Mesenchymal stem cell (in vitro differentiated cells and primary cell): ENCODE results near the gene TIMP2.

Experiments
- DNase-seq: peaks from one replicate; pipeline ENCODE4 v3.0.0-alpha.2; 2013
- H2AFZ ChIP-seq: one replicate; pipeline ENCODE4 v1.6.1; 2013; ENCODE audit warnings: low read depth, mild to moderate bottlenecking, control low read depth, inconsistent platforms, low read length, moderate library complexity
- H2AK5ac ChIP-seq: 2 replicates; pipeline ENCODE4 v1.6.1; 2013; ENCODE audit warnings: low read length, moderate library complexity, mild to moderate bottlenecking, inconsistent platforms; ENCODE audit not compliant: severe bottlenecking
- H2BK120ac ChIP-seq: one replicate; pipeline ENCODE4 v1.6.1; 2013; ENCODE audit warnings: low read depth, mild to moderate bottlenecking, inconsistent platforms, low read length, moderate library complexity
- H2BK12ac ChIP-seq, 2 experiments: one replicate each; pipeline ENCODE4 v1.6.1; 2013; ENCODE audit warnings: inconsistent platforms in 2 of 2, low read length in 2 of 2, mild to moderate bottlenecking in 2 of 2, moderate library complexity in 2 of 2, control low read depth in 1 of 2
- H2BK15ac ChIP-seq: one replicate; pipeline ENCODE4 v1.6.1; 2013; ENCODE audit warnings: mild to moderate bottlenecking, low read depth, inconsistent platforms; ENCODE audit not compliant: poor library complexity, severe bottlenecking
- H2BK5ac ChIP-seq: 2 replicates; pipeline ENCODE4 v1.6.1; 2013; ENCODE audit warnings: low read depth, mild to moderate bottlenecking, low read length, control low read depth, inconsistent platforms; ENCODE audit not compliant: poor library complexity, severe bottlenecking
- H3K14ac ChIP-seq, 2 experiments: one replicate each; pipeline ENCODE4 v1.6.1; 2013; ENCODE audit warnings: inconsistent platforms in 2 of 2, low read length in 2 of 2, control low read depth in 1 of 2, mild to moderate bottlenecking in 1 of 2, moderate library complexity in 1 of 2
- H3K18ac ChIP-seq, 2 experiments: one replicate each; pipeline ENCODE4 v1.6.1; 2013; ENCODE audit warnings: inconsistent platforms in 2 of 2, low read length in 2 of 2, control low read depth in 1 of 2, low read depth in 1 of 2, mild to moderate bottlenecking in 1 of 2
- H3K23ac ChIP-seq, 2 experiments: one replicate each; pipeline ENCODE4 v1.6.1; 2013; ENCODE audit warnings: inconsistent platforms in 2 of 2, low read length in 2 of 2, mild to moderate bottlenecking in 2 of 2, moderate library complexity in 2 of 2, control low read depth in 1 of 2
- H3K27ac ChIP-seq: 2 replicates; pipeline ENCODE4 v1.5.1; 2013; ENCODE audit warnings: mild to moderate bottlenecking, moderate library complexity, low read length, control low read depth, inconsistent platforms; ENCODE audit not compliant: poor library complexity, severe bottlenecking
- H3K27me3 ChIP-seq, 2 experiments: 2 replicates each; pipeline versions ENCODE4 v1.6.1 to v1.7.0; 2013; ENCODE audit warnings: low read length in 2 of 2, mild to moderate bottlenecking in 2 of 2, moderate library complexity in 2 of 2, control low read depth in 1 of 2, inconsistent platforms in 1 of 2; ENCODE audit not compliant: control insufficient read depth in 1 of 2, insufficient read depth in 1 of 2
- H3K36me3 ChIP-seq, 2 experiments: 2 replicates each; pipeline versions ENCODE4 v1.6.1 to v1.7.0; 2013; ENCODE audit warnings: low read length in 2 of 2, control low read depth in 1 of 2, inconsistent platforms in 1 of 2, low read depth in 1 of 2, mild to moderate bottlenecking in 1 of 2; ENCODE audit not compliant: insufficient read depth in 2 of 2, control insufficient read depth in 1 of 2
- H3K4ac ChIP-seq, 2 experiments: one replicate each; pipeline ENCODE4 v1.6.1; 2013; ENCODE audit warnings: inconsistent platforms in 2 of 2, low read length in 2 of 2, mild to moderate bottlenecking in 2 of 2, moderate library complexity in 2 of 2, control low read depth in 1 of 2, low read depth in 1 of 2
- H3K4me1 ChIP-seq: 2 replicates; pipeline ENCODE4 v1.6.1; 2013; ENCODE audit warnings: low read depth, low read length, control low read depth; ENCODE audit not compliant: control insufficient read depth, insufficient read depth
- H3K4me2 ChIP-seq: 2 replicates; pipeline ENCODE4 v1.6.1; 2013; ENCODE audit warnings: low read length, mild to moderate bottlenecking, inconsistent platforms; ENCODE audit not compliant: poor library complexity, severe bottlenecking
- H3K4me3 ChIP-seq, 2 experiments: 2 replicates each; pipeline versions ENCODE4 v1.5.1 to v1.7.0; 2013; ENCODE audit warnings: low read length in 2 of 2, mild to moderate bottlenecking in 2 of 2, control low read depth in 1 of 2, low read depth in 1 of 2; ENCODE audit not compliant: insufficient read depth in 1 of 2
- H3K79me1 ChIP-seq: replicated peaks from 2 replicates; pipeline ENCODE4 v1.6.1; 2013; ENCODE audit warnings: mild to moderate bottlenecking, control low read depth, low read length, inconsistent platforms; ENCODE audit not compliant: poor library complexity, severe bottlenecking
- H3K9ac ChIP-seq: 2 replicates; pipeline ENCODE4 v1.7.0; 2013; ENCODE audit warnings: mild to moderate bottlenecking, low read length, moderate library complexity
- H3K9me3 ChIP-seq: 2 replicates; pipeline ENCODE4 v1.7.0; 2013; ENCODE audit warnings: mild to moderate bottlenecking, low read length; ENCODE audit not compliant: control insufficient read depth
- H4K8ac ChIP-seq: one replicate; pipeline ENCODE4 v1.6.1; 2013; ENCODE audit warnings: inconsistent platforms, mild to moderate bottlenecking, low read length, moderate library complexity
- H4K91ac ChIP-seq: one replicate; pipeline ENCODE4 v1.6.1; 2013; ENCODE audit warnings: mild to moderate bottlenecking, low read length, inconsistent platforms
- WGBS: methylation state at CpG from one replicate; pipeline ENCODE4 v1.1.7; 2013; ENCODE audit warnings: mixed read lengths; 5-methylcytosine and 5-hydroxymethylcytosine counted together

The TIMP2 gene

GRCh38 chr17:78897664-78898047, 27.5 kb downstream of the TIMP2 start:
- WGBS = 94% methylated on average over 7 of the region's 7 CpGs
- Histone ChIP-seq H3K4ac (no peak overlapping the region), H2BK5ac (no peak overlapping the region), H3K4me1 (peaks cover 30% of the 10 kb centered on the region), H2BK120ac (no peak overlapping the region), H3K9ac (peak overlapping the region; percentile 65), H3K4me2 (no peak overlapping the region), H3K23ac (no peak overlapping the region), H2BK12ac (peak overlapping the region in 1 of 2 experiments; percentile 38), H4K8ac (no peak overlapping the region), H3K27ac (no peak overlapping the region), H3K14ac (no peak overlapping the region), H4K91ac (peak overlapping the region; percentile 25), H3K36me3 (peaks cover 56 to 61% of the 10 kb centered on the region in 2 experiments), H2BK15ac (no peak overlapping the region), H3K9me3 (no peaks in the 10 kb centered on the region), H3K79me1 (peaks cover 41% of the 10 kb centered on the region), H2AFZ (no peak overlapping the region), H3K27me3 (no peaks in the 10 kb centered on the region), H3K18ac (peak overlapping the region in 1 of 2 experiments; percentile 2), H3K4me3 (no peak overlapping the region), H2AK5ac (no peak overlapping the region)
- DNase-seq = no peak

- WGBS = 97% methylated on average over 34 of the region's 34 CpGs
These were observed 28.1 kb downstream of the TIMP2 start for GRCh38 chr17:78896834-78897663.

DNA sequence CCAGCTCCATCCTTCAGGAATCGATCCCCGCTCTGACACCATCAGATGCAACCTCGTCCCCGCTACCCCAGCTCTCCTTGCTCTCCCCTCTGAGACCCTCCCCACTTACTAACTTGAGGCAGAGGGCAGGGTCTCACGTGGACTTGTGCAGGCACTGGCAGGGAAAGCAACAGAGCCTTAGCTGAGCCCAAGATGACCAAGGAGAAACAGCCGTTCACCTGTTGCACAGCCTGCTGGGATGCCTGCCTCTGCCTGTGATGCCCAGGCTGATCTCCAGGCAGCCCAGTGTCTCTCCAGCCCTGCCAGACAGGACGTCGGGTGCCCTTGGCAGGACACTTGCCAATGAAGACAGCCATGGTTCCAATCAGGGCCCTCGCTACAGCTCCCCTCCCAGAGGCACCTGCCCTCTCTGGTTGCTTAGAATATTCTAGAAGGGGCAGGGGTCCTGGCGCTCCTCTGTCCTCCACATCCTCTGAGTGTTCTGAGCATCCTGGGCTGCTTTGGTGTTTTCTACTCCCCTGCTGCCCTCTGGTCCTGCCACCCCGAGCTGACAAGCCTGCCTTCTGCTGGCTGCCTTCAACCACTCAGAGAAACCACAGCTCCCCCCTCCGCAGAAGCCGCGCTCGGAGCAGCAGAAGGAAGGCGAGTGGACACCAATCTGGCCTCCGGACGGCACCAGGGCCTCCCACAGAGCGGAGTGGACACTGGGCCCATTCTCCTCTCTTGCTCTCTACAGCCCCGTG, 28.9 kb downstream of the TIMP2 start:
- 93% methylated on average over 20 of the region's 20 CpGs for WGBS
- no peak overlapping the region for H3K4ac ChIP-seq

More at GRCh38 chr17:78896834-78897663, 28.1 kb downstream of the TIMP2 start:
- H2BK15ac ChIP-seq = no peak overlapping the region
- H3K79me1 ChIP-seq = peaks cover 41% of the 10 kb centered on the region
- peaks cover 25% of the 10 kb centered on the region for H3K4me1 ChIP-seq
- no peak overlapping the region for H4K8ac ChIP-seq
- no peak overlapping the region for H3K27ac ChIP-seq
- no peak overlapping the region for H2BK120ac ChIP-seq
- H2AFZ ChIP-seq = no peak overlapping the region
- no peak overlapping the region for H3K23ac ChIP-seq
- H4K91ac ChIP-seq = peak overlapping the region; percentile 25
- no peak overlapping the region for H3K14ac ChIP-seq
- no peaks in the 10 kb centered on the region for H3K27me3 ChIP-seq
- peak overlapping the region in 1 of 2 experiments; percentile 2 for H3K18ac ChIP-seq
- no peak overlapping the region for H3K4me2 ChIP-seq
- peak overlapping the region in 1 of 2 experiments; percentile 38 for H2BK12ac ChIP-seq
- no peak for DNase-seq
- H3K9me3 ChIP-seq = no peaks in the 10 kb centered on the region
- H3K4ac ChIP-seq = no peak overlapping the region
- H3K4me3 ChIP-seq = no peak overlapping the region
- H3K36me3 ChIP-seq = peaks cover 60 to 63% of the 10 kb centered on the region in 2 experiments
- peak overlapping the region; percentile 65 for H3K9ac ChIP-seq
- H2AK5ac ChIP-seq = no peak overlapping the region
- no peak overlapping the region for H2BK5ac ChIP-seq

DNA sequence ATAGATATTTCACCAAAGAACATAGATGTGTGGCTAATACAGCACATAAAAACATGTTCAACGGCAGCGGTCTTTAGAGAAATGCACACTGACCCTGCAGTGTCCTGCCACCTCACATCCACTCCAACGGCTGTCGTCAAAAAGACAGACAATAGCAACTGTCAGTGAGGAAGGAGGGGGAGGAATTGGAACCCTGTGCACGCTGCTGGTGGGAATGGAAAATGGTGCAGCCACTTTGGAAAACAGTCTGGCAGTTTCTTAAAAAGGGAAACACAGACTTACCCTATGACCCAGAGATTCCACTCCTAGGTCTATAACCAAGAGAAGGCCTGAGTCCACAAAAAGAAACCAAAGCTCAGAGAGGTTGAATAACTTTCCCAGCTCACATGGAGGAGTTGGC, 29.9 kb downstream of the TIMP2 start:
- no peaks in the 10 kb centered on the region for H3K9me3 ChIP-seq

More for the DNA sequence above, 28.9 kb downstream of the TIMP2 start:
- peaks cover 26% of the 10 kb centered on the region for H3K4me1 ChIP-seq
- peak overlapping the region; percentile 42 for H3K9ac ChIP-seq
- no peak overlapping the region for H3K27ac ChIP-seq
- no peak overlapping the region for H3K4me2 ChIP-seq
- H3K23ac ChIP-seq = no peak overlapping the region
- H4K91ac ChIP-seq = no peak overlapping the region
- H3K4me3 ChIP-seq = no peak overlapping the region
- H2AK5ac ChIP-seq = no peak overlapping the region
- no peak overlapping the region for H2AFZ ChIP-seq
- H4K8ac ChIP-seq = no peak overlapping the region
- no peaks in the 10 kb centered on the region for H3K9me3 ChIP-seq
- H2BK120ac ChIP-seq = no peak overlapping the region
- H2BK5ac ChIP-seq = no peak overlapping the region
- no peak overlapping the region for H2BK15ac ChIP-seq
- H2BK12ac ChIP-seq = no peak overlapping the region
- H3K79me1 ChIP-seq = peaks cover 43% of the 10 kb centered on the region
- no peak overlapping the region for H3K18ac ChIP-seq
- no peak for DNase-seq
- no peak overlapping the region for H3K14ac ChIP-seq
- H3K36me3 ChIP-seq = peaks cover 60 to 64% of the 10 kb centered on the region in 2 experiments
- no peaks in the 10 kb centered on the region for H3K27me3 ChIP-seq

More for the DNA sequence above, 29.9 kb downstream of the TIMP2 start:
- H3K4me2 ChIP-seq = no peak overlapping the region
- H2BK120ac ChIP-seq = no peak overlapping the region
- peaks cover 26% of the 10 kb centered on the region for H3K4me1 ChIP-seq
- peak overlapping the region in 1 of 2 experiments; percentile 34 for H3K18ac ChIP-seq
- DNase-seq = no peak
- H2AK5ac ChIP-seq = no peak overlapping the region
- no peak overlapping the region for H2AFZ ChIP-seq
- no peak overlapping the region for H4K91ac ChIP-seq
- H3K36me3 ChIP-seq = peaks cover 62 to 64% of the 10 kb centered on the region in 2 experiments
- no peak overlapping the region for H4K8ac ChIP-seq
- no peak overlapping the region for H3K14ac ChIP-seq
- H3K9ac ChIP-seq = peak overlapping the region; percentile 42
- H3K27me3 ChIP-seq = no peaks in the 10 kb centered on the region
- no peak overlapping the region for H2BK12ac ChIP-seq
- H2BK5ac ChIP-seq = no peak overlapping the region
- H3K79me1 ChIP-seq = peaks cover 45% of the 10 kb centered on the region
- no peak overlapping the region for H2BK15ac ChIP-seq
- 90% methylated on average over 3 of the region's 5 CpGs for WGBS
- H3K4ac ChIP-seq = no peak overlapping the region
- no peak overlapping the region for H3K4me3 ChIP-seq
- H3K23ac ChIP-seq = no peak overlapping the region
- no peak overlapping the region for H3K27ac ChIP-seq
